NCI-H2227 treated with DMSO at 0.1 percent for 48 hours (cell line): ENCODE results near the gene IL1A.
"Not testable (repeated sequence)": the region's sequence is repeated elsewhere in the genome, so short reads cannot be mapped to it uniquely, and the experiment has no call there.

ENCODE experiments used
- DNase-seq: peaks from one replicate; lab custom pipeline; 2025; lab: John Stamatoyannopoulos, UW

Gene IL1A, protein sequence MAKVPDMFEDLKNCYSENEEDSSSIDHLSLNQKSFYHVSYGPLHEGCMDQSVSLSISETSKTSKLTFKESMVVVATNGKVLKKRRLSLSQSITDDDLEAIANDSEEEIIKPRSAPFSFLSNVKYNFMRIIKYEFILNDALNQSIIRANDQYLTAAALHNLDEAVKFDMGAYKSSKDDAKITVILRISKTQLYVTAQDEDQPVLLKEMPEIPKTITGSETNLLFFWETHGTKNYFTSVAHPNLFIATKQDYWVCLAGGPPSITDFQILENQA

DNA sequence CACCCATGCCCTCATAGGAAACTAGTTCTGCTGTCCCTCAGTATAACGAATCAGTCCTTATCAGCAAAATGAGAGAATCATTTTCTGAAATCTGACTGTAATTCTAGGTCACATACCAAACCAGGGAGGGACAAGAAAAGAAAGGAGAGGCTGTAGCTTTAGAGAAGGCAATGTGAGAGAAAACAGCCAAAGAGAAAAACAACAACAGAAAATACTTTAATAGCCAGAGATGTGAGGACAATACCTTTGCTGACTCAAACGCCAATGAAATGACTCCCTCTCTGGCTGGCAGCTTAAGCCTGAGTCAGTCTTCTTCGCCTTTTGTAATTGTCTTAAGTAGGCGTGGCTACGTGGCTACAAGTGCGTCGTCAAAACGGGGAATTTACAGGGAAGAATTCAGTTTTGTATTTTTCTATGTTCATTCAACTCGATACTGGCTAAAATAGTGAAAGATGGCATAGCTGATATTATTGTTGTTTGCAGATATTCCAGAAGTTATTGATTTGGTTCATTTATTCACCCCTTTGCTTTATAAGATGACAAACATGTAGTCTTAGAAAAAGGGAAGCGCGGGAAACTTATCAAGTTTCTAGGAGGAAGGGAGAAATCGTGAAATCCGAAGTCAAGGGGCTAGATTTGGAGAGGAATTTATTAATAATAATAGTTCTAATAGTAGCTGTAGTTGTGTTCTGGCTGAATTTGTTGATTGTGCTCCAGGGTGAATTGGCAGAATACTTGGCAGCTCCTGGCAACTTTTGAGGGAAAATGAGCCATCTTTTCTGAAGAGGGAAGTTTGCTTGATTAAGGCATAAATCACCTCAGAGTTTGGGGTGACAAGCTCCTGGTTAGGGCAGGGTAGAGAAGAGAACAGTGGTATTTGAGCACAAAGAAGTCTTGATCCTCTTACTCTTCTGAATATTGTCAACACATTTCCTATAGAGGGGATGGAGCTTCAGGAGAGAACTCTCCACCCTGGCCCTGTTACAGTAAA lies at the start of gene IL1A:
TSS of gene IL1A (minus strand) at position 295 of the 991 bp plus-strand sequence. CDS start 723 bp downstream, outside the sequence.
- DNase-seq, result peak; percentile 21

DNA sequence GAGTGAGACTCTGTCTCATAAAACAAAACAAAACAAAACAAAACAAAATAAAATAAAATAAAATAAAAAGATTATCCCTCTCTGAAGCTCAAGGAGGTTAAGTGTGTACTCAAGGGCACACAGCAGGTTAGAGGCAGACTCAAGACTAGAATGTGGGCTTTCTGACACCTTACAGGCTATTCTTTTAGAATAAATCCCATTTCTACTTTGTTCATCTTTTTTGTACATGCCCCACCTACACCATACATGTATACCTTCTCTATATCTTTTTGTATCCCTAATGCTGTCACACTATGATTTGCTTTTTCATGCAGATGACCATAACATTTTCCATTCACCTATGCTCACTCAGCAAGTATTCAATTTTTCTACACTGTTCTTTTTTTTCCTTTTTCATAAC lies 49.7 kb upstream of the IL1A start:
- no peak for DNase-seq

DNA sequence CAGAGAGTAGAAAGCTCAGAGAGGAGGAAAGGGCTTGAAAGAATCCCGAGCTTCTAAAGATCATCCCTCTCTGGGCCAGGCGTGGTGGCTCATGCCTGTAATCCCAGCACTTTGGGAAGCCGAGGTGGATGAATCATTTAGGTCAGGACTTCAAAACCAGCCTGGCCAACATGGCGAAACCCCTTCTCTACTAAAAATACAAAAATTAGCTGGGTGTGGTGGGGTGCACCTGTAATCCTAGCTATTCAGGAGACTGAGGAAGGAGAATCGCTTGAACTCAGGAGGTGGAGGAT lies 49.3 kb upstream of the IL1A start:
- not testable (repeated sequence) for DNase-seq

DNA sequence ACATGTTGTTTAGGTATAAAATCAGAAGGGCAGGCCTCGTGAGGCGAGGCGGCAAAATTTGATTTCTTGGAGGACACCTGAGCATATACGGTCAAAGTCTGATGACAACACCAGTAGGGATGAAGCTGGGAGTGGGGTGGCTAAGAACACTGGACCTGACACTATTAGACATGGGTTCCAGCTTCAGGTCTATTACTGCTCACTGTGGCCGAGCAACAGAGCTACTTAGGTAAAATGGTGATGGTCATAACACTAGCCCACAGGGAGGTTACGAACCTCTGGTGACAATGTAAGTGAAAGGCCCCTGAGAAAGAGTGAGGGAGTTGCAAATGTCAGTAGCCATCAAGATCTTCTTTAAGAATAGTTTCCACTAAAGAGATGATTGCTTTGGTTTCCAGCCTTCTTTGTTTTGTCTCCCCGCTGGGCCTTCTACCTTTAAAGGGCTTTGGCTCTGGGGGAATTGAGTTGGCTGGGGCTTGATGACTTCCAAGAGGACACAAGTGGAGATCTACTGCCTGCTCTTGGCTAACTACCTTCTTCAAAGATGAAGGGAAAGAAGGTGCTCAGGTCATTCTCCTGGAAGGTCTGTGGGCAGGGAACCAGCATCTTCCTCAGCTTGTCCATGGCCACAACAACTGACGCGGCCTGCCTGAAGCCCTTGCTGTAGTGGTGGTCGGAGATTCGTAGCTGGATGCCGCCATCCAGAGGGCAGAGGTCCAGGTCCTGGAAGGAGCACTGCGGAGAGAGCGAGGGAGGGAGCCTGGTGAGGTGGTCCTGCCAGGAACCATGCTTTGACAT lies 48.7 kb upstream of the IL1A start:
- no peak for DNase-seq

DNA sequence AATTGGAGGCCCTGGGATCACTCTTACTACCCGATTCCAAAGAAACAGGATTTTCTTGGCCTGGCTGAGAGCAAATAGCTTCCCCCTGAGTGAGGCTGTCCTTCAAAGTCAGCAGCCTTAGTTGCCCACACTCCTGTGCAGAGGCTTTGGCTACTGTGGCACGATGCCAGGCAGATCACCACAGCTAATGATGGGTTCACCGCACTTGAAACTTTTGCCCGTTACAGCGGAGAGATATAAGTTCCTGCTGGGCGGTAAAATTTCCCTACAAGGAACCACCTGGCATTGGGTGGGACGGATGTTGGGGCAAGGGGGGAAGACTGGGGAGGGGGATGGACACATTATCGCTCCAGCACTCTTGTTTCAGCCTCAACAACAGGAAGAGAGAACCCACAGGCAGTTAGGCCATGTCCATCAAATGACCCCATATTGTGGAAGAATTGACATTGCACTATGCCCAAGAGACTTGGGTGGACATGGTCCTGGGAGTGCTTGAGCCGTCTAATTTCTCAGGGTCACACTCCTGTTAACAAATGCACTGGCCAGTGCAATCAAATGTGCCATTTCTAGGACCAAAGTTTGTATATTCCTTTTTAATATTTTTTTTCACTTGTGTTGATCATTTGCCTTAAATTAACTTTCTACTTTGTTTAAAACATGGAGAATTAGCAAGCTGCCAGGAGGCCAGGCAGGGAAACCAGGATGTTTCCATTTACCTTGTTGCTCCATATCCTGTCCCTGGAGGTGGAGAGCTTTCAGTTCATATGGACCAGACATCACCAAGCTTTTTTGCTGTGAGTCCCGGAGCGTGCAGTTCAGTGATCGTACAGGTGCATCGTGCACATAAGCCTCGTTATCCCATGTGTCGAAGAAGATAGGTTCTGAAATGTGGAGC lies 47.9 kb upstream of the IL1A start:
- no peak for DNase-seq

DNA sequence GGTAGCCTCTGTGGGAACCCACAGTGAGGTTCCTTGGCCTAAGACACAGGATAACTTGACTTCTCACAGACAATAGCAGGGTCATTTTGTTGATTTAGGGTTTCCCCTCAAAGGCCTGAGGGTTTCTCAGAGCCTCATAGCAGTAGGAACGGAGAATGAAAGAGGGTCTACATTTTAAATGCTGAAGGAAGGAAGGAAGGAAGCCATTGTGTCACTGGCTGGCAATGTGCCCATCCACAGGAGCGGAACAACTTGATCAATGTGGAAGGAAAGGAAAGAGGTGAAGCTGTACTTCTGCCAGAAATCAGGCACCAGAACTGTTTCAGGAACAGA lies 47.2 kb upstream of the IL1A start:
- no peak for DNase-seq

DNA sequence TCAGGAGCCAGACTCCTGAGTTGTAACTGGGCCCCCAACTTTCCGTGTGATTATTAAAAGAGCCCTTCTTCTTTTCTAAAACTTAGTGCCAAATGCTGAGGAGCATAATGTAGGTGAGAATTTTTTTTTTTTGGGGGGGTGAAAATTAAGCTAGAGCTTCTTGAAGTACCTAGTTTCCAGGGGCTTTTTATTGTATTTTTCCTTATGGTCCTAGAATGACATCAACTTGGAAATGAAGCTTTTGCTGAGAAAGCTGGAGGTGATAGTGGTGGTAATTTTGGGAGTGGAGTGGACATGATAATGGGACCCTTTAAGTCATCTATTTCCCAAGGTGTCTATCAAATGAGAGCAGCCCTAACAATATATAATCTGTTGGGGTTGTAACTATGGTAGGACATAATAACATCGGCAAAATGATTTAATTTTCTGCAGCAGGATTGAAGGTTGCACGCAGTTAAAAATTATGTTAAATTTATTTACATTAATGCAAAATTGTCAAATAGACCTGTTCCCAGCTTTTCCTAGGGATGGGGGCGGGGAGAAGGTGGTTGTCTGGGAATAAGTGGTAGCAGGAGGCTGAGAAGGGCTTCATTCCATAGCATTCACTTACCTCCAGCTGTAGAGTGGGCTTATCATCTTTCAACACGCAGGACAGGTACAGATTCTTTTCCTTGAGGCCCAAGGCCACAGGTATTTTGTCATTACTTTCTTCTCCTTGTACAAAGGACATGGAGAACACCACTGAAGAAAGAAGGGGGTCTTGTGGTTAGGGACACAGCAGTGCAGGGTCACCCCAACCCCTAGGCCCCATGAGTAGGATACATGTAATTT lies 46.6 kb upstream of the IL1A start:
- no peak for DNase-seq

DNA sequence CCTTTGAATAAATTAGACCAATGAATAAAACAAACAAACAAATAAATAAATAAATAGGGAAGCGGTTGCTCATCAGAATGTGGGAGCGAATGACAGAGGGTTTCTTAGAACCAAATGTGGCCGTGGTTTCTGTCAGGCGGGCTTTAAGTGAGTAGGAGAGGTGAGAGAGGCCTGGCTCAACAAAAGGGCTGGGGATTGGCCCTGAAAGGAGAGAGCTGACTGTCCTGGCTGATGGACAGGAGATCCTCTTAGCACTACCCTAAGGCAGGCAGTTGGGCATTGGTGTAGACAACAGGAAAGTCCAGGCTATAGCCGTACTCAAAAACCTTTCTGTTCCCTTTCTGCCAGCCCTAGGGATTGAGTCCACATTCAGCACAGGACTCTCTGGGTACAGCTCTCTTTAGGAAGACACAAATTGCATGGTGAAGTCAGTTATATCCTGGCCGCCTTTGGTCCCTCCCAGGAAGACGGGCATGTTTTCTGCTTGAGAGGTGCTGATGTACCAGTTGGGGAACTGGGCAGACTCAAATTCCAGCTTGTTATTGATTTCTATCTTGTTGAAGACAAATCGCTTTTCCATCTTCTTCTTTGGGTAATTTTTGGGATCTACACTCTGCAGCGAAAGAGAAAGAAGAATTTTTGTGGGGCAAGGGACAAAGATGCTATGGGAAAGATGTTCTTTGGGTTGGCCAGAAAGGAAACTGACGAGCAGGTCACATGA lies 45.8 kb upstream of the IL1A start:
- no peak for DNase-seq

DNA sequence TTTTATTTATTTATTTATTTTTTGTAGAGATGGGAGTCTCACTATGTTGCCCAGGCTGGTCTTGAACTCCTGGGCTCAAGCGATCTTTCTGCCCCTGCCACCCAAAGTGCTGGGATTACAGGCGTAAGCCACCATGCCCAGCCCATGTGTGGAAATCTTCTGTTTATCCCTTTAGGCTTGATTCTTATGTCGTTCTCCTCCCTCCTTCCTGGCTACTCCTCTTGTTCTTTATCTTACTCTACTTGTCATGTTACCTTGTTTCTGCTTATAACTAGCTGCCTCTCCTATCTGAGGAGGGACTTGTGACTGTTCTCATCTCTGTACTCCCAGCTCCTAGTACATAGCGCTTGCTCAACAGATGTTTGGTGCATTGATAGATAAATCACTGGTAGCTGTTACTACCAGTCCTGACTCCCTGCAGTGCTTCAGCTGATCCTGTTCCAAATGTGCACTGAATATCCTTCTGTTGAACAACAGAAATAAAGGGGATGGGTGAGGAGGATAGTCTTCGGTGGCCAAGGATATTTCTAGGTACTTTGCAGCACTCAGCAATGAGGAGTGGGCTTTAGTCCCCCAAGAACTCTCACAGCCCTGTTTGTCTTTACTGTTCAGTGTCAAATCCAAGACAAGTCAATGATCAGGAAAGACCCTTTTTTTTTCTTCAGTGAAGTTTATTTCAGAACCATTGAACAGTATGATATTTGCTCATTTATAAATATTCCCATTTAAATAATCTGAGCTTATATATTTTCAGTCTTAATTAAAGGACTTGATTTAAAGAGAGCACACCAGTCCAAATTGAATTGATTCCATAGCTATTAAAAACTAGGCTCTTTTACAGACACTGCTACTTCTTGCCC lies 45.0 kb upstream of the IL1A start:
- DNase-seq, result no peak

DNA sequence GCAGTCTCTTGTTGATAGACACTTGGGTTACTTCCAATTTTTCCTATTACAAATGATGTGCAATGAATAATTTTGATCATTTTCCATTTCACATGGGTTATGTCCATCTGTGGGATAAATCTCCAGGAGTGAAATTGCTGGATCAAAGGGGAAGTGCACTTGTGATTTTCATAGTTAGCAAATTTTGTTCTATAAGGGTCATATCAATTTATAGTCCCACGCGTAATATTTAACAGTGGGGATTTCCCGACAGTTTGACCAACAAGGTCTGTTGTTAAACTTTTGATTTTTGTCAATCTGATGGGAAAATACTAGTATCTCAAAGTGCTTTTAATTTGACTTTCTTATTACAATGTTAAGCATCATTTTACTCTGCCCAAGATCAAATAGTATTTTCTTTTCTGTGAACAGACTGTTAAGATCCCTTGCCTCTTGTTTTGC lies 44.0 kb upstream of the IL1A start:
- DNase-seq, result no peak

DNA sequence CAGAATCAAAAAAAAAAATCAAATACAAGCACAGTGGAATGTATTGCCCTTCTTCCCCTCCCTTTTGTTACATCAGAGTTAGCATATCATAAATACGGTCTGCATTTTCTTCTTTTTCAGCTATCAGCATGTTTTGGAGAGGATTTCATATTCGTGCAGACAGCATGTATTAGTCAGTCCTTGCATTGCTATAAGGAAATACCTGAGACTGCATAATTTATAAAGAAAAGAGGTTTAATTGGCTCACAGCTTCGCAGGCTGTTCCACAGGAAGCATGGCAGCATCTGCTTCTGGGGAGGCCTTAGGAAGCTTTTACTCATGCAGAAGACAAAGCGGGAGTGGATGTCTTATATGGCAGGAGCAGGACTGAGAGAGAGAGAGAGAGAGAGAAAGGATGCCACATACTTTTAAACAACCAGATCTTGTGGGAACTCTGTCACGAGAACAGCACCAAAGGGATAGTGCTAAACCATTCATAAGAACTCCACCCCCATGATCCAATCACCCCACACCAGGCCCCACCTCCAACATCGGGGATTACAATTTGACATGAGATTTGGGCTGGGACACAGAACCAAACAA lies 43.4 kb upstream of the IL1A start:
- no peak for DNase-seq

DNA sequence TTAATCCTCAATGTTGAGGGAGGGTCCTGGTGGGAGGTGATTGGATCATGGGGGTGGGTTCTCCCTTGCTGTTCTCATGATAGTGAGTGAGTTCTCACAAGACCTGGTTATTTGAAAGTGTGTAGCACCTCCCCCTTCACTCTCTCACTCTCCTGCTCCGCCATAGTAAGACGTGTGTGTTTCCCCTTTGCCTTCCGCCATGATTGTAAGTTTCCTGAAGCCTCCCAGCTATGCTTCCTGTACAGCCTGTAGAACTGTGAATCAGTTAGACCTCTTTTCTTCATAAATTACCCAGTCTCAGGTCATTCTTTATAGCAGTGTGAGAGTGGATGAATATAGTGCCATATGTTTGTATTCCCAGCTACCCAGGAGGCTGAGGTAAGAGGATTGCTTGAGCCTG lies 42.7 kb upstream of the IL1A start:
- DNase-seq, result no peak

DNA sequence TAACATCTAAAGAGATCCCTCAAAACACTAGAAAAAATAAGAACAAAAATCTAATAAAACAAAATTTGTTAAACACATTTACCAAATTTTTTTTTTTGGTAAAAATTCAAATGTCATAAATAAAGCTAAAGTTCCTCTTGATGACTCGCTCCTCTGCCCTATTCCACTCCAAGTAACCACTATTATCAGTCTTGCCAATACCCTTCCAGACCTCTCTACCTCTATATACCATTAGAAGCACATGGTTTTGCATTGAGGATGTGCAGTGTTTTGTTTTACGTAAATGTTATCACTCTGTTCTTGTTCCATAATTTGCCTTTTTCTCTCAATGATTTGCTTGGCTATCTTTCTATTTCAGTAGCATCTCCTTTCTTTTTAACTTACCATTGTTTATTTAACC lies 41.4 kb upstream of the IL1A start:
- no peak for DNase-seq

DNA sequence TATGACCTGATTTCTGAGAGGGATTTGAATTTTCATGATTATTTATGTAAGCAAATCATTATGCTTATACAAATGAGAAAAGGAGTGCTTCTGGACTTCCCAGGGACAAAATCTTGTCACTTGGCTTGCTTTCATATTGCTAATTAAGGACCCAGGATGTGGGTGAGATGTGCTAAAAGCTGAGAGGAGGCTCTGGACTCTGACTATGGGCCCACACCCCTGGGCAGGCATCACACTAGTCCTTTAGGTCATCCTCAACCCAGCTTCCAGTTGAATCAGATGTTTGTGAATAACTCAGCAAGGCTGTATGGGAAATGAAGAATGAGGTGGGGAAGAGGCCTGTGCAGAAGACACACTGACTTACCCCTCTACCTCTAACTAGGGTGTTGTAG lies 40.4 kb upstream of the IL1A start:
- DNase-seq, result no peak

DNA sequence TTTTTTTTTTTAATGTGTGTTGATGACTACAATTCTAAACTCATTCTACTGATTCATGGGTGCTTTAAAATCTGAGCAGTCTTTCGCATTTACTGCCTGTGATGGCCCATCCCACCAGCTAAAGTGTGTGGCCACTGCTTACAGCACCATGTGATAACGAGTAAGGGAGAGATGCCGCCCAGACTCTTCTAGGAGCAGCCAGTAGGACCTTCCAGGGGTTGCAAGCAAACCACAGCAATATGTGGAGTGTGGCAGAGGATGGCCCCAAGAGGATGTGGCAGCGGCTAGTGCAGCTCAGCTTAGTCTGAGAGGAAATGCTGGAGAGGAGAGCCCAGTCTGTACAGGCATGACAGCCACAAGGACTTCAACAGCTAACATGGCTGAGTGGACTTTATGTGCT lies 37.4 kb upstream of the IL1A start:
- no peak for DNase-seq

DNA sequence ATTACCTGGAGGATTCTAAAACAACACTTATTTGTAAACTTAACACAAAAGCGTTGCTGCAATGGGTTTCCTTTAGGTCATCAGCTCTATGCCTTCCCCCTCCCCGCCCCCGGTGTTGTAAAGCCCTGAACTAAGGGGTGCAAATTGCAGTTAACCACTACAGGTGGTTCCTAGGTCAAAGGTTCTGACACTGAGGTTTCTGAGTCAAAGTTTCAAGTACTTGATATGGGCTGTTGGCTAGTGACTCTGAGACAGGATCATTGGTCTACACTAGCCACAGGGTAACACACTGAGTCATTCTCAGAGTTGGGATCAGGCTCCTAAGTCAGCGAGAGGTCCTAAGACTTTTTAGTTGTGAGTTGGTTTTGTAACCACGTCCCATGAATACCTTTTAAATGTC lies 36.8 kb upstream of the IL1A start:
- no peak for DNase-seq

DNA sequence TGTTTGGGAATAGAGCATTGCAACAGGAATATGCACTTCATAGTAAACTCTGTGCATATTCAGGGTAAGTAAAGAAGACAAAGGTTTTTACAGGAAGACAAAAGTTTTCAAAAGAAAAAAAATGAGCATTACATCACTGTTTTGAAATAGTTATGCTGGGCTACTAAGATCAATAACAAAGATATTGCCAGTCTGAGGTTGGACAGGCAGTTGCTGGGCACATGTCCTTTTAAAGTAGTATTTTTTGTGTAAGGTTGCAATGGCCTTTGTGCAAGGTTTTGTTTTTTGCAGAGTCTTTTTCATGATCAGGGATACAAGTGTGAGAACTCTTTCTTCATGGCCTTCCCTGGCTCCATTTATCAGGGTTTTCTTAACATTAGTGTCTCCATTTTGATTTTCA lies 36.0 kb upstream of the IL1A start:
- no peak for DNase-seq

DNA sequence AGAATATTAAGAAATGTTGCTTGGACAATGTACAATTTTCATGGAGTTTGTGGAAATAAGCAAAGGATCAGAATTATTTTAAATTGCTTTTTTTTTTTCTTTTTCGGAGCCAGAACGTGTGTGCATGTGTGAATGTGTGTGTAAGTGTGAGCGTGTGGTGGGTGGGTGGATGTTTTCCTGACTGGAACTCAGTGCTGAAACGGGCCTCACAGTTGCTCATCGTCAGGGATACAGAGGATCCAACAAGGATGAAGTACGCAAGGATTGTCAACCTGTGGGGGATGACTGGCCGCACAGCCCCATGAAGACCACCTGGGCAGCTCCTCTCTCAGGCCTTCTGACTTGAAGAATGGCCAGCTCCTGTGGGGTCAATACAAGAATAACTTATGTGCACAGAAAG lies 34.8 kb upstream of the IL1A start:
- no peak for DNase-seq
